HG03103 (cell line): ENCODE measurements around the gene ACY1.

ENCODE experiments used
- ATAC-seq: cut with Tn5 transposase; IDR thresholded peaks from one replicate; pipeline ENCODE4 v1.9.1; 2021; ENCODE audit warnings: low read depth; ENCODE audit not compliant: unreplicated experiment

Gene ACY1

DNA sequence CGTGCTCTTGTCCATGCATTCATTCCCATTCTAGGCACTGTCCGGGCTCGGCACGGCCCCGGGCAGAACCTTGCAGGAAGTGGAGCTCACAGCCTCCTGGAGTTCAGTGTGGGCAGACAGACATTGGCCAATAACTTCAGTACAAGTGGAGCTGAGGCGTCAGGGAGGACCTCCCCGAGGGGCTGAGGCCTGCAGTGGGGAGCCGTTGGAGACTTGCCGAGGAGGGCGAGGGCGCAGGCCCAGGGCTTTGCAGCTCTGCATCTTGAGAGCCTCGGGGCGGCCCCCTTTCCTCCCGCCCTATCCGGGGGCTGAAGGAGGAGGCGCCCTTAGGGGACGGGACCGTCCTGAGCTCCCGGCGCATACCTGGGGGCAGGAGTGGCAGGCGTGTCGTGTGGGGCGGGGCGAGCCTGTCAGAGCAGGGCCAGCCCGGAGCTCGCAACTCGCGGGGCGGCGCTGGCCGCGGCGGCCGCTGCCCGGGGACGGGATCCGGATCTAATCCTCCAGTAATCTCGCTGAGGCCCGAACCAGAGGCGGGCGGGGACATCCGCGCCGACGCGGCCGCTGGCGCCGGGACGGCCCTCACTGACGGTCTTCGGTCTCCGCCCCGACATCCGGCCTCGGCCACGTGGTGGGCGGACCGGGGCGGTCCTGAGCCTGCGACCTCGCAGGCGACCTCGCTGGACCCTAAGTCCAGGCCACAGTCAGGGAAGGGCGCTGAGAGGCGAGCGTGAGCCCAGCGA, at the start of gene ACY1:
Gene ACY1, plus strand, starts transcription at position 698 of the 740 bp plus-strand sequence. CDS start 530 bp downstream, outside the sequence.
- peak; percentile 61 for ATAC-seq

DNA sequence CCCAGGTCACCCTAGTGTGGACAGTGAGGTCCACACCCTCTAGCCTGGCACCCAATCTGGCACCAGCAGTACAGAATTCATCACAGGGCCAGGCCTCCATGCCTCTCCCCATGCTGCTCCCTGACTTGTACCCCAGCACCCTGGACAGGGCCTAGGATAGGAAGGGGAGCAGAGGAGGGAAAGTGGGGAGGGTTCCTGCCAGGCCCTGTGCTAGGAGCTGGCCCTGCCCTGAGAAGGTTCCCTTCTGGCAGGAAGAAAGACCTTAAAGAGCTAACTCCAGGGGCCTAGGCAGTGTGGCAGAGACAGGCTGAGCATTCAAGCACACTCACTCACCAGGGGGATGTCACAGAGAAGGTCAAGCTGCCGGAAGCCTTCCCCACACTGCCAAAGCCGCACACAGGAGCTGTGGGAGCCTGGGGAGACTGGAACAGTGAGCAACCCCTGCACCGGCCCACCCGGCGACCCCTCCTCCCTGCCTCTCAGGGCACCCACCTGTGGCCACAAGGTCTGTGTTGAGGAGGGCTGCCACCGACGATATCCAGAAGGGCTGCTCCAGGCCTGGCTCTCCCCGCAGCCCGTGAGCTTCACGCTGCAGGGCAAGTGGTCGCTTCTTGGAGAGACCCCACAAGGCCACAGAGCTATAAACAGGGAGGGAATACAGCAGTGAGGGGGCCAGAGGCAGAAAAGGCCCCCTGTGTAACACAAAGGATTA, 49.0 kb upstream of the ACY1 start:
- ATAC-seq, result no peak

DNA sequence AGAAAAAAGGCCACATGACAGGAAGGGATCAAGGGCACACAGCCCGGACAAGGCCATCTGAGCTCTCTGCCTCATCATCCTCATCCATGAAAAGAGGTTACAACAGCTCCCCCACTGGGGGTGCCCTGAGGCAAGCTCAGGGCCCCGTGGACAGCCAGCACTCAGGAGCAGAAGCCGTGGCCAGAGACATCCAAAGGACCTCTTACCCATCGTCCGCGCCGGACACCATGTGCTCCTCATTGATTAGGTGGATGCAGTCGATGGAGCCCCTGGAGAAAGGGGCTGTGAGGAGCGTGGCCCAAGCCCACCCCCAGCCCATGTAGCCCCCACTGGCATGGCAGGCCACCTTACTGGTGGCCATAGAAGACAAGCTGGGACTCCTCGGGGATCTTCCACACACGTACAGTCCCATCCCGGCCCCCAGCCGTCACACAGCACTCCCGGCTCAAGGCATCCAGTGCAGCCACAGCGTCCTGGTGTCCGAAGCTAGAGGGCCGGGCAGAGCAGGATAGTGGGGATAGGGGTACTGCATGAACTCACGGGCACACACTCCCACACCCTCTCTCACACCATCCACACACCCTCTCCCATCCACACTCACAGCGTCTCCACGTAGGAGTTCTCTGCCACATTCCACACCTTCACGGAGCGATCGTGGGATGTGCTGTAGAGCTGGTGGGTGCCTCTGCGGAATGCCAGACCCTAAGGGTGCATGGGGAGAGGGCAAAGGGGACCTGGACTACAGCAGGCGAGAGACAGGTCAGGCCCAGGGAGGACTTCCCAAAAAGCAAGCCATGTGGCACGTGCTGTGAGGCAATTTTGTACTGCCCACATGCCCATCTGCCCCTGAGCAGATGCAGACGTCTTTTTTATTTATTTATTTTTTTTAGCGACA, 48.1 kb upstream of the ACY1 start:
- no peak for ATAC-seq

DNA sequence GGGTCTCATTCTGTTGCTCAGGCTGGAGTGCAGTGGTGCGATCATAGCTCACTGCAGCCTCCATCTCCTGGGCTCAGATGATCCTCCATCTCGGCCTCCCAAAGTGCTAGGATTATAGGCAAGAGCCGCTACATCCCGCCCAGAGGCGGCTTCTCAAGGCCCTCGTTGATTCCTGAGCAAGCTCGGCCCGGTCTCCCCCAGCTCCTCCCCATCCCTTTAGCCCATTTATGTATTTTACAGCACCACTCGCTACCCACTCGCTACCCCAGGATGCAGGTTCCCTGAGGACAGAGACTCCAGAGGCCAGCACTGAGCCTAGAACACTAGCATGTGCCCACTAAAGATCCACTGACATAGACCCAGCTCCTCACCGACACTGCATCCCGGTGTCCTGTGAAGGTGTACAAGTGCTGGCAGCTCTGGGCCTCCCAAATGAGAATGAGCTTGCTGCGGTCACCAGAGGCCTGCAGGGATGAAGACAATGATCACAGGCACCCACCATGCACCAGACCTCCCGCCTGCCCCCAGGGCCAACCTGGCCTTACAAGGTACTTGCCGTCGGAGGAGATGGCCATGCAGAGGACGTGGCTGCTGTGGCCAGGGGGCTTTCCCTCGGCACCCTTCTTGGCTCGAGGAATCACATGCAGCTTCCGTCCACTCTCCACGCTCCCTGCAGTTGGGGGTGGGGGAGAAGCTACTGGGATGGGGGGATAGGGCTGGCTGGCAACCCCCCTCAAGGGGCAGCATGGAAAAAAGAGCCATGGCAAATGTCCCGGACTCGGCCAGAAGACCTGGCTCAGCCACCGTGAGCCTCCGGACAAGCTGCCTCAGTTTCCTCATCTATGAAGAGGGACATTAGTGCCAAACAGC, 47.2 kb upstream of the ACY1 start:
- no peak for ATAC-seq

DNA sequence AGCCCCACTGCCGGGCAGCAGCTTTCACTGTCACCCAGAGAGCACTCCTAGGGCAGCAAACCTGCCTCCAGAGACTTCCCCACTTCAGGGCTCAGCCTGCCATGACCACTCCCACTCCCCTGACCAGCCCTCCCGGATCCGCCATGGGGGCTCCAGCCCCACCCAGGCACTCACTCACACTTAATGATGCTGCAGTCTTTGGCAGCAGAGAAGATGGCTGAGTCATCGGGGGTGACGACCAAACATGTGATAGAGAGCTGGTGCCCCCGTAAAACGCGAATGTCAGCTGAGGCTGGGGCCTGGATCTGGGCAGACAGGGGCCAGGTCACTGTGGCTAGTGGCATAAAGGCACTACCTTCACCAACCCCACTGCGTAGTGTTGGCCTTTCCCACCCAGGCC, 46.3 kb upstream of the ACY1 start:
- ATAC-seq, result no peak

DNA sequence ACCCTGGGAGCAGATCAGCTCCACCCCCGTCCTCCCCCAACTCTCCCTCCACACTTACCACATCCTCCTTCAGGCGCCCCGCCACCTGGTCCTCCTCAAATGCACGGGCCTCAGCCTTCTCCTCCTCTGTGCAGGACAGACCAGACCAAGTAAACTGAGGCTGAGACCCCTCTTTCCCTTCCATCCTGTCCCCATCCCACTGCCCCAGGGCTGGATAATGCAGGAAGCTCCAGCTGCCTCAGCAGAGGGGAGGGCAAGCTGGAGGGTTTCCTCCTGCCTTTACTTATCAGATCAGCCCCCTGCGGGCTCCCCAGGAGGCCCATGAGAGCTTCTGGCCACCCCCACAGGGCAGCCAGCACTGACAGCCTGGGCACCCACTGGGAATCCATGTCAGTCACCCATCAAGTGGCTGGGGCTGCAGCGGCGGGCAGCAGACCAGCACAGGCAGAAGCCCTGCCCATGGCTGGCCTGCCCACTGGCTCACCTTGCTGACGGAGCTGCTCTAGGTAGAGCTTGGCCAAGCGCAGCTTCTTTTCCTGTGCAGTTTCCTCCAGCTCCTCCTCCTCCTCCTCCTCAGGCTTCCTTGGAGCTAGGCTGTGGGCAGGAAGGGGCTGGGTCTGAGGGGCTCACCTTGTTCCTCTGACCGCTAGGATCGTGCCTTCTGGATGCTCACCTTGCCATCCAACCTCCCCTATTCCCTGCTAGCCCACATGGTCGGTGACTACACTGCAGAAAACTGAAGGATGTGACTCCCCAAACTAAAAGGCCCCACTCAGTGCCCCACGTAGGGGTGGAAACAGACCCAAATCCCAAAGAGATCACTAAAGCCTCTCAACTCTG, 45.5 kb upstream of the ACY1 start:
- no peak for ATAC-seq

DNA sequence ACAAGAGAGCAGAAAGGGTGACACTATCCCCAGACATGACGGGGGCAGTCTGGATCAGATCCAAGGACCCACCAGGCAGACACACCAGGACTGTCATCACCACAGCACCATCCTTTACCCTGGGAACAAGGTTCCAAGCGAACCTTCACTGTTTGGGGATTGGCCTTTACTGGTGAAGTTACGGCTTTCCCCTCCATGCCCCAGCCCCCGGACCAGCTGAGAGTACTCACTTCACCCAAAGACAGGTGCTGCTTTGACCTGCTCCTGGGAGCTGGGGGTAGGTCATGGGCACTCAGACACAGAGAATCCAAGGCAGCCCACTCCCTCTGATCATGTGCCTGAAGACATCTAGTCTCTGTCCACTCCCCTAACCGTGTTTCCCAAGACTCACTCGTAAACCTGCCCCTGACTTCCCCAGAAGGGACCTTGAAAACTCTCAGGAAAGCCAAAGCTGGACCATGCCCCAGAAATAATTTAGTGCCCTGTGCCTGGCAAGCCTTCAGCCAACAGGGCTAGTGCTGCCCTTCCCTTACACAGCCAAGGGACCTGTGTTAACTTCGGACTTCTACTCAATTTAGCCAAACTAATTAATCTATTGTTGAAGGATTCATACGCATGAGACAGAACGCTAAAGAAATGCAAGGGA, 44.4 kb upstream of the ACY1 start:
- no peak for ATAC-seq

DNA sequence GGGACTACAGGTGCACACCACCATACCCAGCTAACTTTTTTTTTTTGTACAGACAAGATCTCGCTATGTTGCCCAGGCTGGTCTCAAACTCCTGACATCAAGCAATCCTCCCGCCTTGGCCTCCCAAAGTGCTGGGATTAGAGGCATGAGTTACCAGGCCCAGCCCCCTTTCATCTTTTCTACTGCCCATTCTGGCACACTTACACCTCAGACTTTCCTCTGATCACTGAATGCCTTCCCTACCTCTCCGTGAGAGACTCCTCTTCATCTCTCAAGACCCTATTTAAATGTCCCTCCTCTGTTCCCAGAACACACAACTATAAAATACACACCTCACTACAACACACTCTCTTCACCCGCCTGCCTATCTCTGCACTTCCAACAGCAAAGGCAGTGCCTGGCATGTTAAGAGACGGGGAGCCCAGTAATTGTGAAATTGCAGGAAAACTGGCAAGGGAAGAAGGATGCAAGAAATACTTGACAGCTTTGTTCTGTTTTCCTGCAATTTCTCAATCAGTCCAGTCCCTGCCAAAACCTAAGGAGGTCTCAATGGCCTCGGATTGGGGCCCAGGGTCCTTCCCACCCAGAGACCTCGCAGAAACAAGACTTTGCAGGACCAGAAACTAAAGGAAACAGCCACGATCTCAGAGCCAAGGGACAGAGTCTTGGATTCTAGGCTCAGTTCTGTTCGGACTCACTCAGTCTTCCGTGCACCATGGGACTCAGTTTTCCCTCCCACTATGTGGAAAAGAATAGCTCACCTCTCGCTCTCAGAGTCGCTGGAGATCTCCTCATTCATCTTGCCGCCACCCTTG, 42.5 kb upstream of the ACY1 start:
- no peak for ATAC-seq

DNA sequence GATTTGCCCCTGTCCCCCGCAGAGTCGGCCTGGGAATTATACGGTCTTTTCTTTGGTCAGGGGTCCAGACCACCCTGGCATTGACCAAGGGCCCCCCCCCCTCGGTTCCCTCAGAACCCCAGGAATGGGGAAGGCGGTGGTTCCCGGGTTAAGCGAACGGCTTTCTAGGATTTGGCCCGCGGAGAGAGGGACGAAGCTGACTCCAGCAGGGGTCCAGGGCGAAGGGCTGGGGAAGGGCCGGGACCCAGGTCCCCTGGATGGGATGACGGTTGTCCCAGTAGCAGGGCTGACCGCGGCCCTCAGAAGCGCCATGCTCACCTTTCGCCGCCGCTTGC, 41.9 kb upstream of the ACY1 start:
- ATAC-seq, result no peak

DNA sequence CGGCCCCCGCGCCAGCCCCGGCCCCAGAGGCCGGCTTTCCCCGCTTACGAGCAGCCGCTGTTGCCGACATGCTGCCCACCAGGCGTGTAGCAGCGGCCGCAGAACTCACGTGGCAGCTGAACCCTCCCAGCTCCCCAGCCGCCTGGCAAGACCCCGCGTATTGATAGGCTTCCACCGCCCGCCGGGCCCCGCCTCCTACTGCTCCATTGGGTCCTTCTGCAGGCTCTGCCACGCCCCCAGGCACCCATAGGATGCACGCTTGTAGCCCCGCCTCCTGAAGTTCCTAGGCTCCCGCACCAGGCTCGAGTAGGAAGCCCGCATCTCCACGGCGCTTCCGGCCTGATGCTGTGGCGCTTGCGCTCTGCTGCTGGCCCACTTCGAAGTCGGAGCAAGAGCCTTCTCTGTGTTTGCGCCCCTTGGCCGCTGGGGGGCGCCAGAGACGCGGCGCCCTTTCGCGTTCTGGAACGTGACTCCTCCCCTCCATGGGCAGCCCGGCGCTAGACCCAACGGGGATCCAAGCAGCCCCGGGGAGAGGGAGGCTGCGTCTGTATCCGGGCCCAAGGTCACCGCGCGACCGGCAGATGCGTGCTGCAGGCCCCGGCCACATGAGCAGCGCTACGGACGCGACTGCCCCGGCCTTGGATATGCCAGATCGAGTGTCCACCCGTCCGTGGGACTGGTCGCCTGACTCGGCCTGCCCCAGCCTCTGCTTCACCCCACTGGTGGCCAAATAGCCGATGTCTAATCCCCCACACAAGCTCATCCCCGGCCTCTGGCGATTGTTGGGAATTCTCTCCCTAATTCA, 41.3 kb upstream of the ACY1 start, which contains the start of the genes PARP3 and RRP9:
Gene PARP3, plus strand, starts transcription at position 566 of the 805 bp plus-strand sequence. CDS start 993 bp downstream, outside the sequence.
Gene RRP9, minus strand, starts transcription at position 107 of the 805 bp plus-strand sequence. Its CDS starts 37 bp downstream, at position 70.
- peak; percentile 84 for ATAC-seq

DNA sequence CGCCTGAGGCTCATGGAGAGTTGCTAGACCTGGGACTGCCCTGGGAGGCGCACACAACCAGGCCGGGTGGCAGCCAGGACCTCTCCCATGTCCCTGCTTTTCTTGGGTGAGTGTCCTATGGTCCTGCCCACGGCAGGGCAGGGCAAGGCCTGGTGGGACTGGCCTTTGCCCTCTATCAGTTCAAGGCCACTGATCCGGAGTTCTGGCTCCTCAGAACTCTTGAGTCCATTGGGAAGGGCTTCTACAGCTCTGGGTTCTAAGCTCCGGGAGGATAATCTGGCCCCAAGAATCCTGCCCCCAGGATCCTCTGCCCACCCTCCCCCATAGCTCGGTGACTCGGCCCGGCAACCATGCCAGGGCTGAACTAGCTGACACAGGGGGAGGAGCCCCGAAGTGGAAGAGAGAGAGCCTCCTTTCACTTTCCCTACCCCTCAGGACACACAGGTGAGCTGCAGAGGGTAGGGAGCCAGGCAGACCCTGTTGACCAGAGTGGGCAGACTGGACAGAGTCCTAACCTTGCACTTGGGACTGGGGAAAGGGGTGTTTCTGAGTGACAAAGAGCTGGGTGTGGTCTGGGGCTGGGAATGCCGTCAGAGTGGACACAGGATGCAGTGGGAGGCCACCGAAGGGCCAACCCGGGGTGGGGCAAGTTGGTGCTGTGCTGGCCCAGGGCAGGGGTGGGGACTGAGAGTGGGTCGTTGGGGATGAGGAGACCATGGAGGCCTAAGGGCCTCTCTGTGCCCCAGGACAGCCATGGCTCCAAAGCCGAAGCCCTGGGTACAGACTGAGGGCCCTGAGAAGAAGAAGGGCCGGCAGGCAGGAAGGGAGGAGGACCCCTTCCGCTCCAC, 40.5 kb upstream of the ACY1 start:
- ATAC-seq, result peak; percentile 24

DNA sequence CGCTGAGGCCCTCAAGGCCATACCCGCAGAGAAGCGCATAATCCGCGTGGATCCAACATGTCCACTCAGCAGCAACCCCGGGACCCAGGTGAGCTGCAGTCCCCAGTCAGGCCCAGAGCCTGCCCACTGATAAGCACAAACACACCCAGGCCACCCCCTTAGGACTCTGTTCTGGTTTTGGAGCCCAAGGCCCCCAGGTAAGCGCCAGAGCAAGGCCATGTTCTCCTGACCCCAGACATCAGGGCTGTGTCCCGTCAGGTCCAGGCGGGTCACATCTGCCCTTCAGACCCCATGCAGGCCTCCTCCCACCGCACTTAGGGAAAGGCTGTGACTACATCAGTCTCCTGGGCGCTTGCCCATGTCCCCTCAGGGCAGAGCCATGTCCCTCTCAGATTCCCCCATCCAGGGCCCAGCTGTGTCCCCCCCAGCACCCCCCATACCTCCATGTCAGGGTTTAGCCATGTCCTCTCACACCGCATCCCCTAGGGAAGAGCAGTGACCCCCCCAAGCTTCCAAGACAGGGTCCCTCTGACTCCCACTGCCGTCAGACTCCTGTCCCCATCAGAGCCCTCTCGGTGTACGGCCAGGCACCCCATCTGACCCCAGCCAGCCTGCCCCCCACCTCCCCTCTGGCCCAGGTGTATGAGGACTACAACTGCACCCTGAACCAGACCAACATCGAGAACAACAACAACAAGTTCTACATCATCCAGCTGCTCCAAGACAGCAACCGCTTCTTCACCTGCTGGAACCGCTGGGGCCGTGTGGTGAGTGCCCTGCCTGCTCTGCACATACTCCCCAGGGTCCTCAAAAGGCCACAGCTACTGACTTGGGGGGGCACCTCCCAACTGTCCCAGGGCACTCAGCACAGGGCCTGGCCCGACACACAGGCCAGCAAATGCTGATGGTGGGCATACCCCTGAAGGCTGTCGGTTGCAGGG, 39.6 kb upstream of the ACY1 start:
- no peak for ATAC-seq

DNA sequence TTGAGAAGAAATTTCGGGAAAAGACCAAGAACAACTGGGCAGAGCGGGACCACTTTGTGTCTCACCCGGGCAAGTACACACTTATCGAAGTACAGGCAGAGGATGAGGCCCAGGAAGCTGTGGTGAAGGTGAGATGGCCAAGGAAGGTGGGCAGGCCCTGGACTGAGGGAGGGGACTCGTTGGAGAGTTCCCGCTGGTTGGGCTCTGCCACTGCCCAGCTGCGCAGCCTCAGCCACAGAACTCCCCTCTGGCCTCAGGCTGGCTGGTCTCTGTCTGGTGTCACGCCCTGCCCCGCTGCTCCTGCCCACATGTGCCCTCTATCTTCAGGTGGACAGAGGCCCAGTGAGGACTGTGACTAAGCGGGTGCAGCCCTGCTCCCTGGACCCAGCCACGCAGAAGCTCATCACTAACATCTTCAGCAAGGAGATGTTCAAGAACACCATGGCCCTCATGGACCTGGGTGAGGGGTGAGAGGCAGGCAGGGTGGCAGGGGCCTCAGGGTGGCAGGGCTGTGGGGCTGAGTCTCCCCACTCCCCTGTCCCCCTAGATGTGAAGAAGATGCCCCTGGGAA, 38.8 kb upstream of the ACY1 start:
- ATAC-seq, result no peak

DNA sequence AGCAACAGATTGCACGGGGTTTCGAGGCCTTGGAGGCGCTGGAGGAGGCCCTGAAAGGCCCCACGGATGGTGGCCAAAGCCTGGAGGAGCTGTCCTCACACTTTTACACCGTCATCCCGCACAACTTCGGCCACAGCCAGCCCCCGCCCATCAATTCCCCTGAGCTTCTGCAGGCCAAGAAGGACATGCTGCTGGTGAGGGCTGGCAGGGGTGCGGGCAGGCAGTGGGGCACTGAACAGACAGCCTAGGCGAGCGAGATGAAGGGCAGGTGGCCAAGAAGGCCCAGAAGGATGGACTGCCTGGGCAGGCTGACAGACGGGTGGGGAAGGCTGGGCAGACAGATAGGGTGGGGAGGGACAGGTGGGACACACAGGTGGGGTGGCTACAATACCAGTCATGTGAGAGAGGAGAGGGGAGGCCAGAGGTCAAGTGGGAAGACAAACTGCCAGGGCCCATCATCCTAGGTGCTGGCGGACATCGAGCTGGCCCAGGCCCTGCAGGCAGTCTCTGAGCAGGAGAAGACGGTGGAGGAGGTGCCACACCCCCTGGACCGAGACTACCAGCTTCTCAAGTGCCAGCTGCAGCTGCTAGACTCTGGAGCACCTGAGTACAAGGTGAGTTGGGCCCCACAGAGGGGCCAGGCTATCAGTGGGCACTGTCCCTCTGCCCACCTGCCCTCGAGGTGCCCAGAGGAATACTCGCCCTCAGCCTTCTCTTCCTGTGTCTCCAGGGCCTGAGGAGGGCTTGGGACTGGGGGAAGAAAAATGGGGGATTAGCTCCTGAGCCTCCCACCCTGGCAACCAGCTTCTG, 38.1 kb upstream of the ACY1 start:
- ATAC-seq, result no peak
